Stimulated activated CD4-positive, alpha-beta T cell treated with anti-CD3 and anti-CD28 coated beads, TNF-alpha, amount 100 ng/mL, for 48 hours (primary cell): ENCODE results near the gene PARD6B.
"Not testable (repeated sequence)": the region's sequence is repeated elsewhere in the genome, so short reads cannot be mapped to it uniquely, and the experiment has no call there.

Source experiments
- DNase-seq, 3 donors: peaks; one replicate each; pipeline ENCODE4 v3.0.0-alpha.2; 2020; ENCODE audit warnings: low read depth in 3 of 3

Gene PARD6B

DNA sequence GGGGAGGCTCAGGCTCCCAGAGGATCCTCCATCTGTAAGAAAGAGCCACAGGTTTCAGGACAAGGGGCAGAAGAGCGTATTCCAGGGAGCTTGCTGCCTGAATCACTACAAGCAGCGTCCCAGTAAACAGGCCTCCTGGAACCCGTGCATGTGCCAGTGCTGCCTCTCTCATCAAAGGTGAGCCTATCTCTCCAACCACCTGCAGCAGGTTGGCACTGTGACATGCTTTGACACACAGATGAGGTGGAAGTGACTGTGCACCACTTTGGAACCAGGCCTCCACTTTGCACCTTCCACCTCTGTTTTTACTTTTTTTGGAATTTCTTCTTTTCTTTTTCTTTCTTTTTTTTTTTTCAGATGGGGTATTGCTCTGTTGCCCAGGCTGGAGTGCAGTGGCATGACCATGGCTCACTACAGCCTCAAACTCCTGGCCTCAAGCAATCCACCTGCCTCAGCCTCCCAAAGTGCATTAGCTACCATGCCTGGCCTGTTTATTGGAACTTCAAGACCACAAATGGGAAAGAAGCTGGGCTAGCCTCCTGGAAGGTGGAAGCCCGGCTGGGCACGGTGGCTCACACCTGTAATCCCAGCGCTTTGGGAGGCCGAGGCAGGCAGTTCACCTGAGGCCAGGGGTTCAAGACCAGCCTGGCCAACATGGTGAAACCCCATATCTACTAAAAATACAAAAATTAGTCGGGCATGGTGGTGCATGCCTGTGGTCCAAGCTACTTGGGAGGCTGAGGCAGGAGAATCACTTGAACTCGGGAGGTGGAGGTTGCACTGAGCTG lies 27.5 kb upstream of the PARD6B start:
- not testable (repeated sequence) for DNase-seq

DNA sequence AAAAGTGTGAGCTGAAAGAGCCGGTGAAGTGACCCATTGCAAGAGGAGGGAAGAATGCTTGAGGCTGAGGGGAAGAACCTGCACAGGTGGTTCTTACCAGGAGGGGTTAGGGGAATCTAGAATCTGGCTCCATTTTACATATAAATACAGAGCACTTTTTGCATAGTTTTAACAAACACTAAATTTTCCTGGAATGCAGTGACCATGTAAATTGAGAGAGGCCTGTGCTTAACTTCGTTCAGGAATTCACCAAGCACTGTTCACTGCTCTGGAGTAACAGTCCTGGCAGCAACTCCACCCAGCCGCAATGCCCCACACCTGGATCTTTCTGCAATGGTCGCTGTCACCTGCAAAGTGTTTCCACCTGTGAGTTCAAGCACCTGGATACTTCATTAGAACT lies 26.9 kb upstream of the PARD6B start:
- no peak for DNase-seq

- DNase-seq = no peak
Observed at GRCh38 chr20:50704971-50705370, 26.4 kb upstream of the PARD6B start.

- no peak for DNase-seq
Observed at GRCh38 chr20:50708845-50709635, 22.3 kb upstream of the PARD6B start.

GRCh38 chr20:50709636-50709973 lies 21.8 kb upstream of the PARD6B start:
- no peak for DNase-seq

DNA sequence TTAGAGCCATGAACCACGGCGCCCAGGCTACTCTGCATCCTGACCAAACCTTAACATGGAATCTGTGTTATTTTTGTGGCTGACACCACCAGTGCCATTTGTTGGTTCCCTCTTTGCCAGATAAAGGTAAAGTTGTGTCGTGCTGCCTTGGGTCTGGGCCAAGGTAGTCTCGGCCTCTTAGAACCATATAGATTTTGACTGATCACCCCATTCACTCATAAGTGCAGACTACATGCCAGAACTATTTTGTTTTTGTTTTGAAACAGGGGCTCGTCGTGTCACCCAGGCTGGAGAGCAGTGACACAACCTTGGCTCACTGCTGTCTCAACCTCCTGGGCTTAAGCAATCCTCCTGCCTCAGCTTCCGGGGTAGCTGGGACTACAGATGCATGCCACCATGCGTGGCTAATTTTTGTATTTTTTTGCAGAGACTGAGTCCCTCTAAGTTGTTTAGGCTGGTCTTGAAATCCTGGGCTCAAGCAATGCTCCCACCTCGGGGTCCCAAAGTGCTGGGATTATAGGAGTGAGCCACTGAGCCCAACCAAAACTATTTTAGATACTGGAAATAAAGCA lies 20.8 kb upstream of the PARD6B start:
- no peak for DNase-seq

- no peak for DNase-seq
Observed at GRCh38 chr20:50711113-50711825, 20.1 kb upstream of the PARD6B start.

DNA sequence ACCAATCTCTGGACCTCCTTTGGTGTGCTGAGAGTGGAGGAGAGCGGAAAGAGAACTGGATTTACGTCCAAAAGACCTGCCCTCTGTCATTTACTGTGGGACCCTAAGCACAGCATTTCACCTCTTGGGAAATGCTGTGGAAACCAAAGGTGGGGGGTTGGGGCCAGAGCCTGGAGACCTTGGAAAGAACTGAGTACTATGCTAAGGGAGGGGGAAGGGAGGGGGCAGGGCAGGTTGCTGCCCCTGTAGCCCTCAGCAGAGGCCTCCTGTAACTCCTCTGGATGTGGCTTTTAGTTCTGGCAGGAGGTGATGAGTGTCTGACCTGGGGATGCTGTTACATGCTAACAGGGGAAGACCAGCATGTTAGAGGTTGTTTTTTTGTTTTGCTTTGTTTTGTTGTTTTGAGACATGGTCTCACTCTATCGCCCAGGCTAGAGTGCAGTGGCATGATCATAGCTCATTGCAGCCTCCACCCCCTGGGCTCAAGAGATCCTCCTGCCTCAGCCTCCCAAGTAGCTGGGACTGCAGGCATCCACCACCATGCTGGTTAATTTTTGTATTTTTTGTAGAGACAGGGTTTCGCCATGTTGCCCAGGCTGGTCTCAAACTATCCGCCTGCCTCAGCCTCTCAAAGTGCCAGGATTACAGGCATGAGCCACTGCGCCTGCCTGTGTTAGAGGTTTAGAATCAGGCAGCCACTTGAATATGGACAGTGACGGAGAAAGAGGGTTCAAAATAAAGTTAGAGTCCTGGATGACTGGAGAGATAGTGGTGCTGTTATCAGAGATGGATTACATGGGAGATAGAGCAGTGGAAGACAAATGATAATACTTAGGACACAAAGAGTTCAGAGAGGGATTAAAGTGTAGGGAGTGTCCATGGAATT lies 18.4 kb upstream of the PARD6B start:
- no peak for DNase-seq

- no peak for DNase-seq
Observed at GRCh38 chr20:50713657-50714101, 17.7 kb upstream of the PARD6B start.

- DNase-seq = not testable (repeated sequence)
Observed at GRCh38 chr20:50714426-50714825, 17.0 kb upstream of the PARD6B start.

DNA sequence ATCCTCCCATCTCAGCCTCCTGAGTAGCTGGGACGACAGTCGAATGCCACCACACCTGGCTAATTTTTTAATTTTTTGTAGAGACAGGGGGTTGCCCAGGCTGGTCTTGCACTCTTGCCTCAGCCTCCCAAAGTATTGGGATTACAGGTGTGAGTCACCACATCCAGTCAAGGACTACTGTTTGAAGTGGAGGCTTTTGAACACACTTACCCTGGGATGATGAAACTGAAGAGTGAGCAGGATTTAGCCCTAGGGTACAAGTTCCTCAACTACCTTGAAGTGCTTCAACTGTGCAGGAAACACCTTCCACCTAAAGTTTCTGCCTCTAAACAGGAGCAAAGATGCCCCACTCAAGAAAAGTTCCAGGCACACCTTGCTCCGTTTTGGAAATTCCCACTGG lies 15.7 kb upstream of the PARD6B start:
- DNase-seq = no peak

GRCh38 chr20:50716518-50716917 lies 14.9 kb upstream of the PARD6B start:
- no peak for DNase-seq

DNA sequence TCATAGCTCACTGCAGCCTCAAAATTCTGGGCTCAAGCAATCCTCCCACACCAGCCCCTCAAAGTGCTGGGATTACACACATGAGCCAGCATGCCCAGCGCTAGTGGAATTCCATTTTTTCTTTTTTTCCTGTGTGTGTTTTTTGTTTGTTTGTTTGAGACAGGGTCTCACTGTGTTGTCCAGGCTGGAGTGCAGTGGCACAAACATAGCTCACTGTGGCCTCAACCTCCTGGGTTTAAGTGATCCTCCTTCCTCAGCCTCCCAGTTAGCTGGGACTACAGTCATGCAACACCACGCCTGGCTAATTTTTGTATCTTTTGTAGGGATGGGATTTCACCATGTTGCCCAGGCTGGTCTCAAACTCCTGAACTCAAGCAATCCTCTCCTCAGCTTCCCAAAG lies 14.1 kb upstream of the PARD6B start:
- DNase-seq = no peak

DNA sequence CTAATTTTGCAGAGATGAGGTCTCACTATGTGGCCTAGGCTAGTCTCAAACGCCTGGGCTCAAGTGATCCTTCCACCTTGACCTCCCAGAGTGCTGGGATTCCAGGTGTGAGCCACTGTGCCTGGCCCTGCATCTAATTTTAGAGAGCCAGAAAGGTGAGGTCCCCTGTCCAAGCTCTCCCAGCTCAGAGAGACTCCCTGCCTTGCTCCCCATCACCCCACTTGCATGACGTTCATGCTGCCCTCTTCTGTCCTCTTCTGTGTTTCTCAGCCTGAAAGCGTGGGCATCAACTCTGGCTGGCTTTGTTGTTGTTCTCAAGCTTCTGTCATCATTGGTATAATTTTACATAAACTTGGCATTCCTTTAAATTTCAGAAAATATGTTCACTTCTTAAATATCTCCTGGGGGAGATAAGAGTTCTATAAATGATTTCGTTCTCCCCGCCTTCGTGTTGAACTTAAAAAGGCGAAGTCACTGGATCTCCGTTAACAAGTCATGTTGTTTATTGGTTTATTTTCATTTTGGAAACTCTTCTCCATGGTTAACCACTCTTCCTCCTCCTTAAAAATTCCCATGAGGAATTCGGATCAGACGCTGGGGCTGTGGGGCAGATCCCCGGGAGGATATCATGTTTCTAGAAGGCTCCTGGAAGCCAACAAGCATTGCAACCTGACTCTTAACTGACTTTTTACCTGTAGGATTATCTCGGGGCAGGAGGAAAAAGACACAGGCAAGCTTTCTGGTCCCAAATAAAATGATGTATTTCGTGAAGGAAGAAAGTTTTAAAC lies 13.2 kb upstream of the PARD6B start:
- no peak for DNase-seq

- no peak for DNase-seq
Observed at GRCh38 chr20:50719328-50719727, 12.1 kb upstream of the PARD6B start.

GRCh38 chr20:50720026-50720425 lies 11.4 kb upstream of the PARD6B start:
- DNase-seq = no peak

DNA sequence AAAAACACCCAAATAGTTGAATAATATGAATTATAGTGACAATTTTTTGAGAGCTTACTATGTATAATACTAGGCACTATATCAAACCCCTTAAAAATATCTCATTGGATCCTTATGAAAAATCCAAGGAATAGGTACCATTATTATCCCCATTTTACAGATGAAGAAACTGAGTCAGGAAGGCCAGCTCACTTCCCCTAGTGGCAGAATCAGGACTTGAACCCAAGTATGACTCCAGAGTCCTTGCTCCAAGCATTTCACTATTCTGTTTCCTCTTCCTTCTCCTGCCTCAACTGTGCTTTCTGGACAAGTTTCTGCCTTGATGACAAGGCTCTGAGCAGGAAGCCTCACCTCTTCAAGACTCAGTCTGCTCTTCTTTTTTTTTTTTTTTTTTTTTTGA lies 10.8 kb upstream of the PARD6B start:
- DNase-seq = no peak

DNA sequence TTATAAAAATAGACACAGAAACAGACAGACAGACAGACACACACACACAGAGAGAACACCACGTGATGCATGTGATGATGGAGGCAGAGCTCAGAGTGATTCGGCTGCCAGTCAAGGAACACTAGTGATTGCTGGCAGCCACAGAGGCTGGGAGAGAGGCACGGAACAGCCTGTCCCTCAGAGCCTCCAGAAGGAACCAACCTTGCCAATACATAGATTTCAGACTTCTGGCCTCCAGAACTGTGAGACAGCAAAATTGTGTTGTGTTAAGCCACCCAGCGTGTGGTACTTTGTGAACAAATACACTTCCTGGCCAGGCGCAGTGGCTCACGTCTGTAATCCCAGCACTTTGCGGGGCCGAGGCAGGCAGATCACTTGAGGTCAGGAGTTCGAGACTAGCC lies 9.5 kb upstream of the PARD6B start:
- no peak for DNase-seq

- no peak for DNase-seq
Observed at GRCh38 chr20:50722424-50723155, 8.8 kb upstream of the PARD6B start.

DNA sequence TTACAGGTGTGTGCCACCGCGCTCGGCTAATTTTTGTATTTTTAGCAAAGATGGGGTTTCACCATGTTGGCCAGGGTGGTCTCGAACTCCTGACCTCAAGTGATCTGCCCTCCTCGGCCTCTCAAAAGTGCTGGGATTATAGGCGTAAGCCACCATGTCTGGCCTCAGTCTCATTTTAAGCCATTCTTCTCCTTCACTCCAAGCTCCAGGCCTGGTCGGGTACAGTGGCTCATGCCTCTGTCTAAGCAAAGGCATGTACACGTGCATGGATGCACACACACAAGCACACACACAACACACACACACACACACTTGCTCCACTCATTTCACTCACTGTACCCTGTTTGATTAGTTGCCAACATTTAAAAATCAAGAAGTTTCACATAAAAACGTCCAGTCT lies 7.7 kb upstream of the PARD6B start:
- no peak for DNase-seq
